Iris pigment epithelial cell (primary cell): ENCODE measurements around the gene TMEM165.

Experiments used
- DNase-seq: peaks from one replicate; pipeline ENCODE4 v3.0.0-alpha.2; 2011; ENCODE audit warnings: low read depth

TMEM165 gene

GRCh38 chr4:55458611-55459010 lies 62.9 kb downstream of the TMEM165 start:
- DNase-seq, result no peak

- DNase-seq, result no peak
These were observed 70.2 kb downstream of the TMEM165 start for GRCh38 chr4:55466001-55466400.

GRCh38 chr4:55468724-55469123 lies 73.0 kb downstream of the TMEM165 start:
- peak; percentile 85 for DNase-seq

- DNase-seq, result no peak
These were observed 74.2 kb downstream of the TMEM165 start for GRCh38 chr4:55469979-55470378.
